Kidney epithelial cell (primary cell): ENCODE data around the gene TMEM150B. TPM values are rescaled to one million over a fixed set of nuclear protein-coding genes. Genes with fewer than 3 reads are reported as not detected.
A peak's percentile ranks its signal among the peaks of the same experiment; 100 is the strongest.

Experiments used
- DNase-seq: peaks from one replicate; pipeline ENCODE4 v3.0.0-alpha.2; 2010; ENCODE audit warnings: low read depth
- H3K27me3 ChIP-seq: 2 replicates; pipeline ENCODE4 v1.6.0; 2011; ENCODE audit warnings: low read length; ENCODE audit not compliant: control insufficient read depth, insufficient read depth
- H3K36me3 ChIP-seq: 2 replicates; pipeline ENCODE4 v1.5.1; 2011; ENCODE audit warnings: low read length; ENCODE audit not compliant: control insufficient read depth, insufficient read depth
- H3K4me3 ChIP-seq: 2 replicates; pipeline ENCODE4 v1.5.1; 2011; ENCODE audit warnings: low read depth, mild to moderate bottlenecking, control low read depth, low read length
- total RNA-seq: library from RNA; depleted of rRNA; stranded (reverse); fragments of >200 nt; gene quantifications from 2 replicates; pipeline ENCODE4 v1.2.3, GENCODE V29; 2015
- TF ChIP-seq, protein P1 (sequence below): IDR thresholded peaks from 2 replicates; pipeline ENCODE4 v1.5.1; 2011; ENCODE audit warnings: mild to moderate bottlenecking, moderate library complexity, low read length, control low read depth, inconsistent platforms; ENCODE audit not compliant: insufficient read depth, poor library complexity, severe bottlenecking

TMEM150B gene, protein sequence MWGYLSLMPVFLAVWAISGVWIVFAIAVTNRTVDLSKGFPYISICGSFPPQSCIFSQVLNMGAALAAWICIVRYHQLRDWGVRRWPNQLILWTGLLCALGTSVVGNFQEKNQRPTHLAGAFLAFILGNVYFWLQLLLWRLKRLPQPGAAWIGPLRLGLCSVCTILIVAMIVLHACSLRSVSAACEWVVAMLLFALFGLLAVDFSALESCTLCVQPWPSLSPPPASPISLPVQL
- total RNA-seq: not detected in 2 replicates

DNA sequence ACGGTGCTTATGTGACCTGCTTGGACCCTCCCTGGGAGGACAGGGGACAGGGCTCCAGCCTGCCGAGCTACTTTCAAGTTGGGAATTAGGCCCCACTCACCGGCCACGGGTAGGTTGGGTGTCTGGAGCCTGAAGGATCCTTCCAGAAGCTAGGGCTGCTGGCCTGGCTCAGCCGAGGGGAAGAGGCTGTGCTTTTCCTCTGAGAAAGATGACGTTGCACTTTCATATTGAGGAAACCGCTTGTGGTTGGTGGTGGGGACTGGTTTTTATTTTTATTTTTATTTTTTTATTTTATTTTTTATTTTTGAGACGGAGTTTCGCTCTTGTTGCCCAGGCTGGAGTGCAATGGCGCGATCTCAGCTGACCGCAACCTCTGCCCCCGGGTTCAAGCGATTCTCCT is at the start of gene TMEM150B:
Gene TMEM150B, minus strand, starts transcription at position 170 of the 400 bp plus-strand sequence. CDS start 4,305 bp downstream, outside the sequence.
- Histone ChIP-seq H3K4me3 (no peak within 1 kb of the TSS), H3K27me3 (no peaks in the 10 kb centered on the region), H3K36me3 (no peaks in the 10 kb centered on the region)
- no peak for DNase-seq
- TF ChIP-seq, protein P1, sequence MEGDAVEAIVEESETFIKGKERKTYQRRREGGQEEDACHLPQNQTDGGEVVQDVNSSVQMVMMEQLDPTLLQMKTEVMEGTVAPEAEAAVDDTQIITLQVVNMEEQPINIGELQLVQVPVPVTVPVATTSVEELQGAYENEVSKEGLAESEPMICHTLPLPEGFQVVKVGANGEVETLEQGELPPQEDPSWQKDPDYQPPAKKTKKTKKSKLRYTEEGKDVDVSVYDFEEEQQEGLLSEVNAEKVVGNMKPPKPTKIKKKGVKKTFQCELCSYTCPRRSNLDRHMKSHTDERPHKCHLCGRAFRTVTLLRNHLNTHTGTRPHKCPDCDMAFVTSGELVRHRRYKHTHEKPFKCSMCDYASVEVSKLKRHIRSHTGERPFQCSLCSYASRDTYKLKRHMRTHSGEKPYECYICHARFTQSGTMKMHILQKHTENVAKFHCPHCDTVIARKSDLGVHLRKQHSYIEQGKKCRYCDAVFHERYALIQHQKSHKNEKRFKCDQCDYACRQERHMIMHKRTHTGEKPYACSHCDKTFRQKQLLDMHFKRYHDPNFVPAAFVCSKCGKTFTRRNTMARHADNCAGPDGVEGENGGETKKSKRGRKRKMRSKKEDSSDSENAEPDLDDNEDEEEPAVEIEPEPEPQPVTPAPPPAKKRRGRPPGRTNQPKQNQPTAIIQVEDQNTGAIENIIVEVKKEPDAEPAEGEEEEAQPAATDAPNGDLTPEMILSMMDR: no peak

DNA sequence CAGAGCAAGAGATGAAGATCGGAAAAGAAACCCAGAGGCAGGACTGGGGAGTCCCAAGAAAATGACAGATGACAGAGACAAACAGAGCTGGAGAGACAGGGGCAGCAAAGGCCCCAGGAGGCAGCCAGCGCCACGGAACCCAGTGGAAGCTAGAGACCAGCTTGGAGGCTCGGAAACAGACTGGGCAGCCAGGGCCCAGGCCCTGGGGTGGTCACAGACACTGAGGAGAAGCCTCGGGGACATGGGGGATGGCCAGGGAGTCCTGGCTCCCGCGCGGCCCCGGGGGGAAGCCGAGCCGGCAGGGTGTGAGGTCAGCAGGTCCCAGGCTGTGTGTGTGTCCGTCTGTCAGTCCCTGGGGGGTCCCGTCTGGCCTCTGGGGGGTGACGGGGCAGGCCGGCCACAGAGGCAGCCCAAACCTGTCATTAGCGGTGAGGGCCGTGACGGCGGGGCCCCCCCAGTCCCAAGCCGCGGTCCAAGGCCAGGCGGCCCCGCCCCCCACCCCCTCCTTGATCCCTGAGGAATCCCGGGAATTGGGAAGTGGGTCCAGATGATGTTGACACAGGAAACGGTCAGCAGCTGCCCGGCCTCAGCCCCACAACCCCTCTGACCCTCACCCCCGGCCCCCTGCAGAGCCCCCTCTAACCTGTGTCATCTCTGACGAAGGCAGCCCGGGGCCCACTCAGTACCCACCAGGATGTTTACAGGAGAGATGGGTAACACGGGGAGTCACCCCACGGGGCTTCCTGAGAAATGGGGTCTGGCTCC is 49.0 kb upstream of the TMEM150B start:
- Histone ChIP-seq H3K27me3 (peaks cover 7% of the 10 kb centered on the region), H3K4me3 (no peak overlapping the region), H3K36me3 (no peaks in the 10 kb centered on the region)
- TF ChIP-seq, protein P1: no peak
- DNase-seq: no peak

DNA sequence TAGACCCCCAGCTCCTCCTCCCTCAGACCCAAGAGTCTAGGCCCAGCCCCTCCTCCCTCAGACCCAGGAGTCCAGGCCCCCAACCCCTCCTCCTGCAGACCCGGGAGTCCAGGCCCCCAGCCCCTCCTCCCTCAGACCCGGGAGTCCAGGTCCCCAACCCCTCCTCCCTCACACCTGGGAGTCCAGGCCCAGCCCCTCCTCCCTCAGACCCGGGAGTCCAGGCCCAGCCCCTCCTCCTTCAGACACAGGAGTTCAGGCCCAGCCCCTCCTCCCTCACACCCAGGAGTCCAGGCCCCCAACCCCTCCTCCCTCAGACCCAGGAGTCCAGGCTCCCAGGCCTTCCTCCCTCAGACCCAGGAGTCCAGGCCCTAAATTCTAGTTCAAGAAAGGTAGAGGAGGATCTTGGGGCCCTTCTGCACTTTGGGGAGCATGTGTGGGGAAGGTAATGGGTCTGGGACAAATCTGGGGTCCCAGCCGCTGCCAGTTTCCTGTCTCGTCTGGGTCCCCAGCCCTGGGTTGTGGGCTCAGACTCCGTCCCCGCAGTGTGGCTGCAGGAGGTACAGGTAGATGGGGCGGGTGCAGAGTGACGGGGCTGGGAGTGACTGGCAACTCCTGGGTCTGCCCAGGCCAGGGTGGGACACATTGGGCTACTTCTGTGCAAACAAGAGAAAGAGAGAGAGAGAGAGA is 48.3 kb upstream of the TMEM150B start:
- H3K36me3 ChIP-seq: no peaks in the 10 kb centered on the region
- peaks cover 7% of the 10 kb centered on the region for H3K27me3 ChIP-seq
- DNase-seq: no peak
- TF ChIP-seq, protein P1: no peak
- no peak overlapping the region for H3K4me3 ChIP-seq

DNA sequence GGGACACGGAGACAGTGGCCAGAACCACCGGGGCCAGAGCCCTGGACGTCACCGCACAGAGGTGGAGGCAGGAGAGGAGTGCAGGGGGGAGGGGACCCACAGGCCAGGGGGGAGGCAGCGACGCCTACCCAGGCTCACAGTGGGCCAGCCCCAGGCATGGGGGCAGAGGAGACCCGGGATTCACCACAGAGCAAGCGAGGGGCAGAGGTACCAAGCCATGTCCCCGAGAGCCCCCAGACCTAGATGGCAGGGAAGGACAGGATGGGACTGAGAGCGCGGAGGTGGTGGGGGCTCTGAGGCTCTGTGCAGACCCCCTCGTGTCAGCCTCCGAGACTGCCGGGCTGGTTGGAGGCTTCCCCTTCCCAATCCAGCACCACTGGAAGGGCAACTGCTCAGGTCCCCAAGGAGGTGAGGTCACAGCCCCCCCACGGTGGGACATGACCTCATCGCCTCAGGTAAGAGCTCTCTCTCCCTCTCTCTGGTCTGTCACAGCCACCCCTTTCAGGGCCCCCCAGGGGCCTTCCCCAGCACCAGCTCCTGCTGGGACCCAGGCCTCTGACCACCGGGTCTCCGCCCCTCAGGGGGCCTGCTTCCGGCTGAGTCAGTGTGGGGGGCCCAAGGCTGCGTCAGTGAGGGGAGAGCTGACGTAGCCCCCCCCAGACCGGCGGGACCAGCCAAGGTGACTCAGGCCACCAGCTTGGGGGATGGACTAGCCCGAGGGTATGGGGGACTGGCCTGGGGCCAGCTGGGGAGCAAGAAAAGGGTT is 47.4 kb upstream of the TMEM150B start:
- H3K4me3 ChIP-seq: no peak overlapping the region
- DNase-seq: no peak
- peaks cover 2% of the 10 kb centered on the region for H3K27me3 ChIP-seq
- TF ChIP-seq, protein P1: no peak
- no peaks in the 10 kb centered on the region for H3K36me3 ChIP-seq

DNA sequence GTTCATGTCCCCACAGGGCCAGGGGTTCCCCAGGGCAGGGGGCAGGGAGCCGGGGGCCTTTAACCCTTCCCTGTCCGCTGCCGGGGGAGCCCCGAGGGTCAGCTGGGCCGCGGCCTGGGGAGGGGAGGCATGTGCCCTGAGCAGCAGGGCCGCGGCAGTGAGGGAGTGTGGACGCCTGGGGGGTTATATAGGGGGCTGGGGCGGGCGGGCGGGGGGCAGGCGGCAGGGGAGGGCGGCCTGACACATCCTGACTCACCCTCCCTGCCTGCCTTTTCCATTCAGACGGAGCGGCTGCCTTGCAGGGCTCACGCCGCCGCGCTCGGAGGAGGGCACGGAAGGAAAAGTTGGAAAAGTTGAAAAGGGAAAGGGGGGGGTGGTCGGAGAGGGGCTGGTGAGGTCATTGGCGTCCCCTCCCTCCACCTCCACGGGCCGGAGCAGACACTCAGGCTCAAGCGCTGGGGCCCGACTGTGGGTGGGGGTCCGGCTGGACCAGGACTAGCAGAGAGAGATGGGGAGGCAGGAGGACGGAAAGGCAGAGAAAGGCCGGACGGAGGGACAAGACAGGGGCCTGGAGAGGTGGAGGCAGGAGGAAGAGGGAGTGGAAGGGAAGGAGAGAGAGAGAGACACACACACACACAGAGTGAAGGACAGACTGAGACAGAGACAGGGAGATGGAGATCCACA is 45.3 kb upstream of the TMEM150B start, which contains the start of gene IL11:
Gene IL11, minus strand, starts transcription at position 159 of the 684 bp plus-strand sequence. Its CDS starts 153 bp downstream, at position 6.
- Histone ChIP-seq H3K36me3 (no peaks in the 10 kb centered on the region), H3K27me3 (no peaks in the 10 kb centered on the region), H3K4me3 (peak within 1 kb of the TSS; percentile 67)
- TF ChIP-seq, protein P1: no peak
- DNase-seq: no peak
